OCI-LY1 (cell line): ENCODE measurements around the gene CCR7.

Source experiments
- EZH2 ChIP-seq: fragments of 200-600 bp; sonication (generic), shearing (Covaris generic); IDR thresholded peaks from 2 replicates; pipeline ENCODE4 v1.8.0; 2017; ENCODE audit warnings: borderline replicate concordance, mixed run types, mild to moderate bottlenecking, antibody characterized with exemption, low read length, moderate library complexity, mixed read lengths
- TF ChIP-seq, protein P1 (sequence below): fragments of 200-600 bp; sonication (generic), shearing (Covaris generic); IDR thresholded peaks from 2 replicates; pipeline ENCODE4 v1.5.1; 2017; ENCODE audit warnings: mild to moderate bottlenecking, antibody characterized with exemption, low read length, moderate library complexity, mixed read lengths

DNA sequence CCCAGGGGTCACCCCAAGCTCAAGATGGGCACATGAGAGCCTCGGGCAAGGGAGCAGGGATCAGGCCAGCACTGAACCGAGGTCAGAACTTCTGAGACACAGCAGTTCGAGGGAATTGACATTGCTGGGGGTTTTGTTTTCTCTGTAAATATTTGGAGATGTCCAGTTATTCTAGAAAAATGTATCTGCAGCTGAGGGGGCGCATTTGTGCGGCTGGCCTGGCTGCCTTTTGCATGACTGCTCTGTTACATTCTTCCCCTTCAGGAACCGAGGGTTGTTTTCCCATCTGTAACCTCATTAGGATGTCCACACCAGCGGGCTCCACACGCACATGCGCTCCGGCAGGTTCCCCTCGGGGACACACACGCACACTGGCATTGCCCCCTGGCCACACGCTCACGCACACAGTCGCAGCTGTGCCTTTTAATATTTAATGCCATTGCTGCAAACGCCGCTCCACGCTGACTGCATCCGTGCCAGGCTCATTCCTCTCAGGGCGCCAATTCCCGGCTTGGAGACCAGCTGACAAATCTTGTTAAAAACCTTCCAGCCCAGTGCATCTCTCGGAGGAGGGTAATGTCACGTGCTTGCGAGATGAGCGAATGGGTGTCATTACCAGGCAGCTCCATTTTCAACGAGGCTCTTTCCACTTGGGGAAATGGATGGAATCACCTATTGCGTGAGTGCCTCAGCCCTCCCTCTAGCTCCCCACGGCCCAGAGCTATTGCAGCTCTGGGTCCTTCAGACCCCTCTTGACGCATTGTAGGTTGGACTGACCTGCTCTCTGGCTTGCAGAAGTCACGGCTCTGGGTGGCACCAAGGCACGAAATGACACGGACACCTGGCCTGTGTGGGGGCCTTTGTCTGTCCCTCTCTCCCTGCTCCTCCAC is 13.1 kb downstream of the CCR7 start:
- TF ChIP-seq EZH2, result no peak
- TF ChIP-seq, protein P1, sequence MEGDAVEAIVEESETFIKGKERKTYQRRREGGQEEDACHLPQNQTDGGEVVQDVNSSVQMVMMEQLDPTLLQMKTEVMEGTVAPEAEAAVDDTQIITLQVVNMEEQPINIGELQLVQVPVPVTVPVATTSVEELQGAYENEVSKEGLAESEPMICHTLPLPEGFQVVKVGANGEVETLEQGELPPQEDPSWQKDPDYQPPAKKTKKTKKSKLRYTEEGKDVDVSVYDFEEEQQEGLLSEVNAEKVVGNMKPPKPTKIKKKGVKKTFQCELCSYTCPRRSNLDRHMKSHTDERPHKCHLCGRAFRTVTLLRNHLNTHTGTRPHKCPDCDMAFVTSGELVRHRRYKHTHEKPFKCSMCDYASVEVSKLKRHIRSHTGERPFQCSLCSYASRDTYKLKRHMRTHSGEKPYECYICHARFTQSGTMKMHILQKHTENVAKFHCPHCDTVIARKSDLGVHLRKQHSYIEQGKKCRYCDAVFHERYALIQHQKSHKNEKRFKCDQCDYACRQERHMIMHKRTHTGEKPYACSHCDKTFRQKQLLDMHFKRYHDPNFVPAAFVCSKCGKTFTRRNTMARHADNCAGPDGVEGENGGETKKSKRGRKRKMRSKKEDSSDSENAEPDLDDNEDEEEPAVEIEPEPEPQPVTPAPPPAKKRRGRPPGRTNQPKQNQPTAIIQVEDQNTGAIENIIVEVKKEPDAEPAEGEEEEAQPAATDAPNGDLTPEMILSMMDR, result no peak
